GM12864 (cell line): ENCODE results near the gene EEFSEC.

Experiments
- DNase-seq: peaks from one replicate; pipeline ENCODE4 v3.0.0-alpha.2; 2011; ENCODE audit warnings: low read depth
- H3K4me3 ChIP-seq: 2 replicates; pipeline ENCODE4 v1.5.1; 2011; ENCODE audit warnings: mild to moderate bottlenecking, low read depth, low read length, control low read depth
- TF ChIP-seq, protein P1 (sequence below): IDR thresholded peaks from 2 replicates; pipeline ENCODE4 v1.5.1; 2011; ENCODE audit warnings: low read depth, mild to moderate bottlenecking, moderate library complexity, low read length, control low read depth, inconsistent platforms; ENCODE audit errors: missing control alignments

EEFSEC gene

DNA sequence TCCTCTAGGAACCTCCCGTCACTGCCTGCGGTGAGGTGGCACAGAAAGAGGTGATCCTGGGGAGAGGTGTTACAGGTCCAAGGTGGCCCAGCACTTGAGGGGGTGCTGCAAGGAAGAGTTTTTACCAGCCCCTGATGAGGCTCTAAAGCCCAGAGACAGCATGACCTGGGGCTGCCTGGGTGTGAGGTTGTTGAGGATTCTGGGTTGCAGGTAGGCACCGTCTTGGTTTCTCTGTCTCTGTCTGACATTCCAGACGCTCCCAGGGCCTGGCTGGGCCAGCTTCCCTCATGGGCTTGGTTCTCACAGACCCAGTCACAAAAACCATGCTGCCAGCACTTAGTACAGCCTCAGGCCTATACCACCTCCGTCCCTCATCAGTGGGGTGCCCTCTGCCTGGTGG, 282.3 kb downstream of the EEFSEC start:
- H3K4me3 ChIP-seq, result no peak overlapping the region
- no peak for DNase-seq
- TF ChIP-seq, protein P1, sequence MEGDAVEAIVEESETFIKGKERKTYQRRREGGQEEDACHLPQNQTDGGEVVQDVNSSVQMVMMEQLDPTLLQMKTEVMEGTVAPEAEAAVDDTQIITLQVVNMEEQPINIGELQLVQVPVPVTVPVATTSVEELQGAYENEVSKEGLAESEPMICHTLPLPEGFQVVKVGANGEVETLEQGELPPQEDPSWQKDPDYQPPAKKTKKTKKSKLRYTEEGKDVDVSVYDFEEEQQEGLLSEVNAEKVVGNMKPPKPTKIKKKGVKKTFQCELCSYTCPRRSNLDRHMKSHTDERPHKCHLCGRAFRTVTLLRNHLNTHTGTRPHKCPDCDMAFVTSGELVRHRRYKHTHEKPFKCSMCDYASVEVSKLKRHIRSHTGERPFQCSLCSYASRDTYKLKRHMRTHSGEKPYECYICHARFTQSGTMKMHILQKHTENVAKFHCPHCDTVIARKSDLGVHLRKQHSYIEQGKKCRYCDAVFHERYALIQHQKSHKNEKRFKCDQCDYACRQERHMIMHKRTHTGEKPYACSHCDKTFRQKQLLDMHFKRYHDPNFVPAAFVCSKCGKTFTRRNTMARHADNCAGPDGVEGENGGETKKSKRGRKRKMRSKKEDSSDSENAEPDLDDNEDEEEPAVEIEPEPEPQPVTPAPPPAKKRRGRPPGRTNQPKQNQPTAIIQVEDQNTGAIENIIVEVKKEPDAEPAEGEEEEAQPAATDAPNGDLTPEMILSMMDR, result no peak

DNA sequence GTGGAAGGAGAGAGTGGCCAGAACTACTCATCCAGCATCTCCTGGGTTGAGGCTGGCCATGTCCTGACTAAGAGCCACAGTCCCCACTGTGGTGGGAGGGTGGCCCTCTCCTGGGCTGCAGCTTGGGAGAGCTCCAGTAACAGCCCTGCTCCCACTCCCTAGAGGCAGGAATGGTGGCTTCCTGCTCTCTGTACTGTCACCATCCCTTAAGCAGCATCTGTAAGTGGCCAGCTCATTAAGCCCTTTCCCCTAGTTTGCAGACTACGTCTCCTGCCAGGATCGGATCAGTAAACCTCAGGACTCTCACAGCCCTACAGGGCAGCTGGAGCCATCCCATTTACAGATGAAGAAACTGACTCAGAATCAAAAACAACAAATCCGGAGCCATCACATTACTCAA, 282.9 kb downstream of the EEFSEC start:
- DNase-seq, result no peak
- no peak overlapping the region for H3K4me3 ChIP-seq
- TF ChIP-seq, protein P1, result no peak

DNA sequence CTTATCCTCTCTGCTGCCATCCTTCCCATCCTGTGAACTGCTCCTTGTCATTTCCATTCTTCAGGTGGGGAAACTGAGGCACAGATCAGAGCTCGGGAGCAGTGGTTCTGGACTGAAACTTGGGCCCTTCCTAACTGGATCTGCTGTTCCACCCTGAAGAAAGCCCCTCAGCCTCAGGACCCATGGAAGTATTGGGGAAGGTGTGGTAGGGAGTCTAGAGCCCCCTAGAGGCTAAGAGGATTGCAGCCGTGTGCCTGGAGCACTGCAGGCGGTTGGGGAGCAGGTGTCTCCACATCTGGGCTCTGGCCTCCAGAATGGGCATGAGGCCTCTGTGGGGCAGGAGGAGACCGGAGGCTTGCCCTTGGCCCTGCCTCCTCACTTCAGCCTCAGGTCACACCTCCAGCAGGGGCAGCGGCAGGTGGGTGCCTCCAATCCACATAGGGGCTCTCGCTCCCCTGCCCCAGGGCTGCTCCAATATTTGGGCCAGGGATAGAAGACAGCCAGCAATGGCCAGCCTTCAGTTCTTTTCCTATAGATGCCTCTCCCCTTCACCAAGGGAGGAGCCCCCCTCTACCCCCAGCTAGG, 285.3 kb downstream of the EEFSEC start:
- H3K4me3 ChIP-seq, result no peak overlapping the region
- no peak for DNase-seq
- TF ChIP-seq, protein P1, result peak; percentile 73

DNA sequence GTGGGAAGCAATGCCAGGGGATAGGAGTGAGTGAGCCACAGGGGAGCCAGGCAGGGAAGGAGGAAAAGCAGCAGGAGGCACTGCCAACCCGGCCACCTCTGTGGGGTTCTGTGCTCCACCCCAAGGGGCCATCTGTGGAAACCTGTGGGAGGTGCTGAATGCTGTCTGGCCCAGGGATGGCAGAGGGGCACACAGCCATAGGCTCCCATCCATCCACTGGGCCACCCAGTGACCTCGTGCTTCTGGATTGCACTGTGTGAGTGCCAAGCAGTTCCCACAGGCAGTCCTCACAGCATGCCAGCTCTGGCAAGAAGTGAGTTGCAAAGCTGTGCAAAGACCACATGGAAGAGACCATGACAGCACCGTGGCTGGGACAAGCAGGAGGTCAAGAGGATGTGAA, 285.9 kb downstream of the EEFSEC start:
- no peak for DNase-seq
- no peak overlapping the region for H3K4me3 ChIP-seq
- TF ChIP-seq, protein P1, result no peak

DNA sequence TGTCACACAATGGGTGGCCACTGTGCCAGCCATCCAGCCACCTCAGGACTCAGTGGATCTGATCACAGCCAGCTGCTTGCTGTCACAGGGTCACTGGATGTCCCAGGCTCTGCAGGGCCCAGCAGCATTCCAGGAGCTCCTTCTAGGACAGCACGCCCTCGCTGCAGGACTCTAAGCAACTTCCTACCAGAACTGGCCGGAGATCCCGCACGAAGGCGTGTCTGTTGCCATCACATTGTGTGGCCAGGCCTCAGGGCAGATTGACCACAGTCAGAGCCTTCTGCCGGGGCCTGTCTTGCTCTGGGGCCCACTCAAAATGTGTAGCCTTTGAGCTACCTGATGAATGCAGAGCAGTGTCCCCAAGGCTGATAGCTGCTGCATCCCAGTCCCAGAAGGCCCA, 288.8 kb downstream of the EEFSEC start:
- DNase-seq, result no peak
- TF ChIP-seq, protein P1, result no peak

DNA sequence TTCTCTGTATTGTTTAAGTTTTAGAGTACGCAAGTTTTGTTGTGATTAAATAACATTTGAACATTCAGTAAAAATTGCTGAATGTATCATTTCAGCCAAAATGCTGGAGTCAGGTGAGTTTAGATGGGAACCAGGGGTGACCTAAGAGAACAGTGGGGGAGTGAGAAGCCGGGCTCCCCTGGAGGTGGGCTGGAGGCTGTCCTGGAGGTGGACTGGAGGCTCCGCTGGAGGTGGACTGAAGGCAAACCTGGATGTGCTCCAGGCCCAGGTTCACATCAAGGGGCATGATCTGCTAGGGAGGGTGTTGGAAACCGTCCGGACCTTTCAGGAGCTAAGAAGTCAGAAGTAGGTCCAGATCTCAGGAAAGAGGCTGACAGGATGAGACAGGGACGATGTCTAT, 289.7 kb downstream of the EEFSEC start:
- DNase-seq, result no peak
- TF ChIP-seq, protein P1, result no peak
- no peak overlapping the region for H3K4me3 ChIP-seq

More for the DNA sequence above, 288.8 kb downstream of the EEFSEC start:
- no peak overlapping the region for H3K4me3 ChIP-seq

DNA sequence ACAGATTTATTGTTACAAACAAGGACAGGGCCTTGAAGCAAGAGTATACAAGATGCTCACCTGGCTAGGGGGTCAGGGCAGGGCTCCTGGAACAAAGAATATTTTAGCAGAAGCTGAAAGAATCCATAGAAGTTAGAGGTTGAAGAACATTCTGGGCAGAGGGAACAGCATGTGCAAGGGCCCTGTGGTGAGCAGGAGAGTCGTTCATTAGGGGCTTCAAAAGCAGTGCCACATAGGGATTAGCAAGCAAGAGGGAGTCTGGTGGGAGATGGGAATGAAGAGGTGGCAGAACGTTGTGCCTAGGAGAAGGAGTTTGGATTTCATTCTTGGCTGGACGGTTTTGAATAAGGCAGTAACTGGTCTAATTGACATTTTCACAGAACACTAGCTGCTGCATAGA, 290.5 kb downstream of the EEFSEC start:
- no peak for DNase-seq
- TF ChIP-seq, protein P1, result no peak
- H3K4me3 ChIP-seq, result no peak overlapping the region
